Lower leg skin (tissue), 4 donors: ENCODE results near the gene ONECUT1. TPM values are rescaled to one million over a fixed set of nuclear protein-coding genes. Genes with fewer than 3 reads are reported as not detected.

Source experiments
- DNase-seq, 2 donors: peaks; one replicate each; pipeline ENCODE4 v3.0.0-alpha.2; 2019; ENCODE audit warnings: low spot score in 2 of 2
- H3K4me3 ChIP-seq: fragments of 200-600 bp; sonication (generic); 2 replicates; pipeline ENCODE4 v1.5.1; 2017; ENCODE audit warnings: mild to moderate bottlenecking, low read depth; ENCODE audit not compliant: poor library complexity, severe bottlenecking
- CTCF ChIP-seq, 3 donors: fragments of 450-650 bp; IDR thresholded peaks; one replicate each; pipeline ENCODE4 v1.5.1; 2016; ENCODE audit warnings: antibody characterized with exemption in 3 of 3, mild to moderate bottlenecking in 3 of 3, moderate library complexity in 2 of 3
- POLR2A ChIP-seq, 2 donors: fragments of 450-650 bp; IDR thresholded peaks; one replicate each; pipeline ENCODE4 v1.6.1; 2016 to 2017; ENCODE audit warnings: antibody characterized with exemption in 2 of 2, mild to moderate bottlenecking in 1 of 2, moderate library complexity in 1 of 2
- WGBS, 2 donors: methylation state at CpG; one replicate each; pipeline ENCODE4 v1.1.5; 2018; 5-methylcytosine and 5-hydroxymethylcytosine counted together
- intact Hi-C: fragments of 100-400 bp; cut with DNase I; formaldehyde crosslinking; loops from one replicate; pipeline ENCODE4 v1.15.0; 2023; ENCODE audit warnings: low total_unique reads
- total RNA-seq, 4 donors: library from RNA; depleted of rRNA; stranded (reverse); fragments of >200 nt; gene quantifications; one replicate each; pipeline ENCODE4 v1.1.0, GENCODE V29; 2016

The ONECUT1 gene
- total RNA-seq, 4 donors from 2014 or later: not detected

- TF ChIP-seq CTCF (IDR thresholded peaks at IDR 0.05) (no peak), POLR2A (IDR thresholded peaks at IDR 0.05) (no peak)
- intact Hi-C loops: loop anchor here (5.0 to 10.0 kb wide), 2 partner anchors 87 to 410 kb away; no protein-coding TSS in a partner anchor
- 2 to 4% methylated on average over 23 to 25 of the region's 64 CpGs for WGBS, 2 donors
- no peak for DNase-seq
- no peak overlapping the region for H3K4me3 ChIP-seq
Observed at GRCh38 chr15:52784799-52785671, 5.1 kb downstream of the ONECUT1 start.

GRCh38 chr15:52783929-52784798 is 6.0 kb downstream of the ONECUT1 start:
- intact Hi-C loops: loop anchor here (5.0 to 10.0 kb wide), 2 partner anchors 88 to 411 kb away; no protein-coding TSS in a partner anchor
- WGBS, 2 donors: 2 to 3% methylated on average over 33 to 48 of the region's 57 CpGs
- peak in 1 of 2 donors; percentile 80 for DNase-seq
- no peak overlapping the region for H3K4me3 ChIP-seq
- TF ChIP-seq CTCF (IDR thresholded peaks at IDR 0.05): no peak
- no peak for TF ChIP-seq POLR2A (IDR thresholded peaks at IDR 0.05)

- TF ChIP-seq POLR2A (IDR thresholded peaks at IDR 0.05) (no peak), CTCF (IDR thresholded peaks at IDR 0.05) (no peak)
- peak in 1 of 2 donors; percentile 76 for DNase-seq
- 10 to 11% methylated on average over 34 of the region's 34 CpGs for WGBS, 2 donors
- no peak overlapping the region for H3K4me3 ChIP-seq
- intact Hi-C loops: loop anchor here (5.0 to 10.0 kb wide), 2 partner anchors 89 to 411 kb away; no protein-coding TSS in a partner anchor
Observed at GRCh38 chr15:52783191-52783829, 6.8 kb downstream of the ONECUT1 start.

- intact Hi-C loops: loop anchor here (5.0 to 10.0 kb wide), 2 partner anchors 90 to 412 kb away; no protein-coding TSS in a partner anchor
- no peak overlapping the region for H3K4me3 ChIP-seq
- WGBS, 2 donors: 47 to 65% methylated on average over 1 of the region's 1 CpG
- no peak for TF ChIP-seq POLR2A (IDR thresholded peaks at IDR 0.05)
- DNase-seq: no peak
Observed at GRCh38 chr15:52782514-52782913, 7.6 kb downstream of the ONECUT1 start.

GRCh38 chr15:52780172-52780980 is 9.8 kb downstream of the ONECUT1 start:
- TF ChIP-seq POLR2A (IDR thresholded peaks at IDR 0.05) (no peak), CTCF (IDR thresholded peaks at IDR 0.05) (no peak)
- no peak overlapping the region for H3K4me3 ChIP-seq
- intact Hi-C loops: loop anchor here (5.0 to 10.0 kb wide), 2 partner anchors 92 to 414 kb away; no protein-coding TSS in a partner anchor
- WGBS, 2 donors: 2 to 6% methylated on average over 18 of the region's 18 CpGs
- peak in 1 of 2 donors; percentile 53 for DNase-seq
